KBM-7 (cell line): ENCODE measurements around the gene SUFU.

ENCODE experiments used
- DNase-seq: peaks from one replicate; pipeline ENCODE4 v3.0.0-alpha.2; 2015
- in situ Hi-C: fragments of 300-500 bp; cut with MboI; formaldehyde crosslinking; loops from 2 replicates; pipeline ENCODE4 v1.14.3; 2020; ENCODE audit warnings: low sequenced_read_pairs, low pct_unique_long_range_greater_than_20kb, mixed read lengths

The SUFU gene

DNA sequence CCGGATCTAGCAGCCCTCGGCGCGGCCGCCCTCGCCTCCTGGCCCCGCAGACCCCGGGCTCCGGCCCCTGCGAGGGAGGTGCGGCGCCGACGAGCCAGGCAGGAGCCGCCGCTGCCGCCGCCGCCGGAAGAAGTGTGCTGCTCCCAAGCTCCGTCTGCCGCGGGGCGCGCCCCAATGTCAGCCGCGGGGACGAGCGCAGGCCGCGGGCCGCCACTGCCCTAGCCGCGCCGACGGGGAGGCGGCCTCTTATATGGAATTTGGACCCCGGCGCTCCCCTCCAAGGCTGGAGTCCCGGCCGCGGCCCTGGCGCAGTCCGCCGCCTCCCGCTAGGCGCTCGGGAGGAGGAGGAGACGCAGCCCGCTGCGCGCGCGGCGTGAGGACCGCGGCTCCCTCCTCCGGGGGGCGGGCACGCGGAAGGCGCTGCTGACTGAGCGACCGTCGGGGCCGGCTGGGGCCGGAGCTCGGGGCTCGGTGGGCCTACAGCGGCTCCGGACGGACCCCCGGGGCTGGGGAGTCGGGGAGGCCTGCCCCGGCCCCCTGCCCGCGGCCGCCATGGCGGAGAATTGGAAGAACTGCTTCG, 140.4 kb downstream of the SUFU start, which contains the start of gene TRIM8:
Gene TRIM8, plus strand, starts transcription at position 414 of the 580 bp plus-strand sequence. Its CDS starts 139 bp downstream, at position 553.
- in situ Hi-C loops: no loop called here
- peak; percentile 49 for DNase-seq

DNA sequence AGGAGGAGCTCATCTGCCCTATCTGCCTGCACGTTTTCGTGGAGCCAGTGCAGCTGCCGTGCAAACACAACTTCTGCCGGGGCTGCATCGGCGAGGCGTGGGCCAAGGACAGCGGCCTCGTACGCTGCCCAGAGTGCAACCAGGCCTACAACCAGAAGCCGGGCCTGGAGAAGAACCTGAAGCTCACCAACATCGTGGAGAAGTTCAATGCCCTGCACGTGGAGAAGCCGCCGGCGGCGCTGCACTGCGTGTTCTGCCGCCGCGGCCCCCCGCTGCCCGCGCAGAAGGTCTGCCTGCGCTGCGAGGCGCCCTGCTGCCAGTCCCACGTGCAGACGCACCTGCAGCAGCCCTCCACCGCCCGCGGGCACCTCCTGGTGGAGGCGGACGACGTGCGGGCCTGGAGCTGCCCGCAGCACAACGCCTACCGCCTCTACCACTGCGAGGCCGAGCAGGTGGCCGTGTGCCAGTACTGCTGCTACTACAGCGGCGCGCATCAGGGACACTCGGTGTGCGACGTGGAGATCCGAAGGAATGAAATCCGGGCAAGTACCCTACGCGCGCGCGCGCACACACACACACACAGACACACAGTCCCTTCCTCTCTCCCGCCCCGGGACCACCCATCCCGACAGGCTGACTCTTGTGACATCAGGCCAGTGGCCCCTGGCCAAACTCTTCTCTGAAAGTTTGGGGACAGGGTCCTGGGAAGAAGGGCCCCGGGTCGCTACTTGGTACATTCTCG, 141.0 kb downstream of the SUFU start:
- DNase-seq: peak; percentile 82
- in situ Hi-C loops: no loop called here

DNA sequence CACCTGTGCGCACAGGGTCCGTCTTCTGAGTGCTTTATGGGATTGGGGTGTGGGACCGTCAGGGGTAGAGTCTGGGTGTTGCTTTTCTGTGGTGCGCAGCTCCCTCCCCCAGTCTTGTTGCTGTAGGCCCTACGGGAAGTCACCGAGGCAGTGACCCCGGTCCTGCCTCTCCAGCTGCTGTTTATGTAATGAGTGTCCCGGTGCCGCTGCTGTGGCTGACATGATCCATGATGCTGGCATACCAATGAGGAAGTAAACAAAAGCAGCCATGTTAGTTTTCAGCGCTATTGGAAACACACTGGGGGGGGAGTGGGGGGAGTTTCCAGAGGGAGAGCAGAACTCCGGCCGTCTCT, 141.6 kb downstream of the SUFU start:
- no peak for DNase-seq
- in situ Hi-C loops: no loop called here

DNA sequence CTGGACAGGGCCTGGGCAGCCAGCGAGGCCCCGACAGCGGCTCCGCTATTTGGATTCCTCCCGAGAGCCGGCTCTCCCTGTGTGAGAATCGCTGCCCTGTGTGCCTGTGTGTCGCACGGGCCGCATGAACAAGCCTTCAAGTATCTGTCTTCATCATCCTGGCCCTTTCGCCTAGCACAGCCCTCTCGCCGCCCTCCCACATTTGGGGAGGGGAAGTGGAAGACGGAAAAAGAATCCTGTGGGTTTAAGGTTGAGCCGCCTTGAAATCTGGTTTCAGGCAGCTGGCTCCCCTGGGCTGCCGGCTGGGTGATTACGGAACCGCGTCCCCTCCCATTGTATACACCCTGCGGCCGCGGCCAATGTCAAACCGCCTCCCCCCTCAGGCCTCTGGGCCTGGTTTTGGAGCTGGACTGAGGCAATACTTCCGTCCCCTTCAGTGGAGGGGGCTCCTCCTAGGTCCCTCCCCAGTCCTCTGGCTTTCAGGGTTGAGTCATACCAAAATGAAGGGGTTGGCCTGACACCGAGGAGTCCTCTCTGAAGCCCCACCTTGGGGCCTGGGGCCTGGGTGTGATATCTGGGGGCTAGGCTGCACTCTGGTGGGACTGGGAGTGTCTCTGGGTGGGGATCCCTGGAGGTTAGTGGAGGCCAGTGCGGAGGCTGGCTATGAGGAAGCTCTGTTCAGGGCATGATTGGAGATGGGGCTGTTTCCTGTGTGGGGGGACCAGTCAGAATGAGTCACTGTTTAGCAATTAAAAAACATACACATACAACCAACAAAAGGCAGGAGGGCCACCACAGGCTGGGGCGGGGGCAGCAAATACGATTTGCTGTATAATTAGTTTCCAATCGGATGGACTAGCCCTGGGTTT, 142.2 kb downstream of the SUFU start:
- in situ Hi-C loops: no loop called here
- DNase-seq: peak; percentile 97

DNA sequence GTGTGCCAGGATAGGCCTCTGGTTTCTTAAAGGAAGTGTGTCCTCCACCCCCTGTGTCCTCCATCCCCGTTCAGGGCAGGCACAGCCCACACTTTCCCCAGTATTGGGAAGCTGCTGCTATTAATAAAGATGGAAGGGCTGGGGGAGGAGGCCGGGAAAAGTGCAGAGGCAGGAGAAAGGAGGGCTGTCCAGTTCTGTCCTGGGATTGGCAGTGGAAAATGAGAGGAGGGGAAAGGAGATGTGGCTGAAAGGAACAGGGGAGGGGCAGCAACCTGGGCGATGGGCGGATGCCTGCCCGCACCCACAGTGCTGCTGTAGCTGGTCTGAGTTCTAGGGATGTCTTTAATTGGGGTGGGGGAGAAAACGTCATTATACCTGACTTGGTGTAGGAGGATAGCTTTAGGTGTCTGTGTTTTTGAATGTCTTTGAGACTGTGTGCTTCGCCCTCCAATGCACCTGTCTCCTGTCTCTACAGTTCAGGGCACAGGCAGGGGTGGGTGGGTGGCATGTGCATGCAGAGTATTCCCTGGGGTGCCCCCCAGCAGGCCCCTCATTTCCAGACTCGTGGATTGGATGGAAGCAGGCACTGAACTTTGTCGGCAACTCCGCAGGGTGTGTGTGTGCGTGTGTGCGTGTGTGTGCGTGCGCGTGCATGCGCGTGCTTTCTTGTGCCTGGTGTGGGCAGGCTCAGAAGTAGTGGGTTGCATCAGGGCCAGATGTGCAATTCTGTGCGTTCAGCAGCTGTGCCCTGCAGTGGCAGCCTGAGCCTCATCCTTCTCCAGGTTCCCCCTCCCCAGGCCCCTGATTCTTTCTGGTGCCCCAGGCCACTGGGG, 143.1 kb downstream of the SUFU start:
- in situ Hi-C loops: no loop called here
- no peak for DNase-seq

DNA sequence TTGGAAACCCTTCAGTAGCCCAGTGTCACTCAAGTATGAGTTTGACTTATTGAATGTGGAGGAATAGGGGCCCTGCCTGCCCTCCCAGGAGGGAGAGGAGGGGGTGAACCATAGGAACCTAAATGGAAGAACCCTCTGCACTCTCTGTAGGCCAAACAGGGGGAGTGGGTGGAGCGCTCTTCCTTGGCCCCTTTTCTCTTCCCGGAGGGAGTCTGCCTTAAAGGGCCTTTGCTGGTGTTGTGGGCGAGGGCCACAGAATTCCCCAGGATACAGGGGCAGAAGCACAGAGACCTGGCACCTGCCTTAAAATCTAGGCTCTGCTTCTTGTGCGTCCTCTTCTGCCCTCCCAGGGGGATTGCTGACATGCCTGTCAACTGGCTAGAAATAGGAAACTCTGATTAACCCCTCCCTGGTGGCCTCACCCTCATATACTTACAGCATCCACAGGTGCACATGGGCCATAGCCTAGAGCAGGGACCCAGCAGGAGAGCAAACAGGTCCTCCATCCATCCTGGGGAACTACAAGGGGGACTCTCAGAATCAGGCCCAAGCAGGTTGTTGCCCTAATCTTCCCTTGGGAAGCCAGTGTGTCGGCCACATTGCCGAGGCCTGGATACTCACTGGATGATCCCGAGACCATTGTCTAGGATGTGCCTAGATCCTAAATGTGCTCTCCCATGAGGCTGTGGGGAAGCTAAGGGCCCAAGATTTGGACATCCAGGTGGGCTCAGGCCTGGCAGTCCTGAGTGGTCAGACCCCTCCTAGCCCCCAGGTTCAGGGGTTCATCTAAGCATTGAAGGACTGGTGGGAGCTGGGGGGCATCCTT, 143.9 kb downstream of the SUFU start:
- in situ Hi-C loops: no loop called here
- no peak for DNase-seq

DNA sequence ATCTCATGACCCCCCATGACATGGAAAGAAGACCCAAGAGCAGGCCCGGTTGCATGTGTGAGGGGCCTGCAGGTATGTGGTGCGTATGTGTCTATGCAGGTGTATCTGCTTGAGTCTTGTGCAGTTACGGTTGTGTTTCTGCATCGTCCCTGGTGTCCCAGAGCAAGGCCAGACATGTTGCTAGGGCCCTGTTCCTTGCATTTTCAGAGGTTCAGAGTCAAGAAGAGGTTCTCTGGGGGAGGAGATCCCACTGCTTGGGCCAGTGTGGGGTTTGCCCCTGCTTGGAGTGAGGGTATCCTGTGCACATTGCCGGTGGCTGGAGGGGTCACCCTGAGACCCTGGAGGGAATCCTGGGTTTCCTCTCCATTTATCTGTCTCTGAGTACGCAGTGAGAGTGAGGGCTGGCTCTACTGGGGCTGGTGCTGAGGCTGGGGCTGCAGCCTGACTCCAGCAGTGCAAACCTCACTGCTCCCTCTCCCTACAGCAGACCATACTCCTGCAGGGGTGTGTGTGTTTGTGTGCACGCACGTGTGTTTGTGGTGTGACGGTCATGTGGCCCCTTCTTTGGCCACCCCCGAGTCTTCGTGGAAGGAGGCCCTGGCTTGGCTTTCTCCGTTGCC, 144.6 kb downstream of the SUFU start:
- DNase-seq: no peak
- in situ Hi-C loops: no loop called here

DNA sequence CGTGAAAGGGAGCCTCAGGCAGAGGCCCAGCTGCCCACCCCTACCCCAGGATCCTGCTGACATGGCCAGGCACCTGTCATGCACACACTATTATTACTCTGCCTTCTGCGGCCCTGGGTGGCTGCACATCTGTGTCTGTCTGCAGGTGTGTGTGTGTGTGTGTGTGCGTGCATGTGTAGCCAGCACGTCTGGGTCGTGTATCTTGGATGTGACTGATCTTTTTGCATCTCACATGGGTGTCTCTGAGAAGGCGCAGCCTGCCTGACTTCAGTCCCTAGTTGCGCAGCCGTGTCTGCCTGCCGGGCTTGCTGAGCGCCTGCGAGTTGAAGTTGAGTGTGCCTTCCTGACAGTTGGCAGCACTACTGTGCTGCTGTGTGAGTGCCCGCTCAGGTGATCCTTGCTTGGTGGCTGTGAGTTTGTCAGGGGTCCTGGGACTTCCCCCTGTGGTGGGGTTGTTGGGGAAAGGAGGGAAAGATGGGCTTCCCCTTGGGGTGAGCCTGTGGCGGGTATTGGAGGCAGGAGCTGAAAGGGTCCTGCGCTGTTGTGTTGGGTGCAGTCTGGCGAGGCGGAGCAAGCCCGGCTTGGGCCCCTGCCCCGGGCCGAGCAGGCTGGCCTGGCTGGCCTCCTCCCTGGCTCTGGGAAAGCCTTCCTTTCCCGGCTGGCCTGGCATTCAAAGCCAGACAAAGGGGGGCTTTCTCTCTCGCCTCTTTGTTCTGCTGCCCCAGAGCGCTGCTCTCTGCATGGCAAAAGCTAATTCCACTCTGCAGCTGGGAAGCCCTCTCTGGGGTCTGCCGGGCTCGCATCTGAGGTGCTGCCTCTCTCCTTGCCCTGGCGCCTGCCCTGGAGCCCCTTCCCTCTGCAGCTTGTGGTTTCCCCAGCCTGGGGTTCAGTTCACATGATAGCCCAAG, 145.4 kb downstream of the SUFU start:
- in situ Hi-C loops: no loop called here
- no peak for DNase-seq

DNA sequence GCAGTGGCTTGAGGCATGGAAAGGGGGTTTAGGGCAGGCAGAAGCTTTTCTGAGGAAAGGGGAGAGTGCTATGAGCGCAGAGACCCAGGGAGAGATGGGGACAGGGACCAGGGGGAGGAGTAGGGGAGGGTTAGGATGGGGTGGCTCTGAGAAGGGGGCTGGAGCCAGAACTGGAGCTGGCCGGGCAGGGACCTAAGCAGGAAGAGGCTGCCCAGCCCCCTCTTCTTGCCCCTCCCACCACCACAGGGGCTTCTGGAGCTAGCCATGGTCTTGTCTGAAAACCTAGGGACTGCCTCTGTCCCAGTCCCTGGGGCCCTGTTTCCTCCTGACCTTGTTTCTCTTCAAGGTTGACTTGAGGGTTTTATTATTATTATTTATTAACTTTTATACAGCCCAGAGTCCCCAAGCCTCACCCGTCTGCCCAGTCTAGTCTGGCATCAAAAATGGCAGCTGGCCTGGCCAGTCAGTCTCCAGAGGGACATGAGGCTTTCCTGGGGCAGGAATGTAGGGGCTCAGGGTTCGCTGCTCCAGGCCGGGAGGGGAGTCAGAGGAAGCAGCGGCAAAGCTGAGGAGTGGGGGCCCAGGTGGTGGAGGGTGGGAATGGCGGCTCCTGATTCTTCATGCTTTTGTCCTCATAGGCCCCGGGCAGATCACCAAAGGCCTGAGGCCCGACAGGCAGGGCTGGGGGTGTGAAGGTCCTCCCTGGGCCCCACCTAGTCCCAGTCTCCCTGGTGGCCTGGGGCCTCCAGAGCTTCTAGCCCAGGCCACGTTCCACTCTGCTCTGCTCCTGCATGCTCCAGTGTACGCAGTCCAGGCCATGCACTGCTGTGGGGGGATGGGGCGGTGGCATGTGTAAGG, 146.3 kb downstream of the SUFU start:
- no peak for DNase-seq
- in situ Hi-C loops: no loop called here

DNA sequence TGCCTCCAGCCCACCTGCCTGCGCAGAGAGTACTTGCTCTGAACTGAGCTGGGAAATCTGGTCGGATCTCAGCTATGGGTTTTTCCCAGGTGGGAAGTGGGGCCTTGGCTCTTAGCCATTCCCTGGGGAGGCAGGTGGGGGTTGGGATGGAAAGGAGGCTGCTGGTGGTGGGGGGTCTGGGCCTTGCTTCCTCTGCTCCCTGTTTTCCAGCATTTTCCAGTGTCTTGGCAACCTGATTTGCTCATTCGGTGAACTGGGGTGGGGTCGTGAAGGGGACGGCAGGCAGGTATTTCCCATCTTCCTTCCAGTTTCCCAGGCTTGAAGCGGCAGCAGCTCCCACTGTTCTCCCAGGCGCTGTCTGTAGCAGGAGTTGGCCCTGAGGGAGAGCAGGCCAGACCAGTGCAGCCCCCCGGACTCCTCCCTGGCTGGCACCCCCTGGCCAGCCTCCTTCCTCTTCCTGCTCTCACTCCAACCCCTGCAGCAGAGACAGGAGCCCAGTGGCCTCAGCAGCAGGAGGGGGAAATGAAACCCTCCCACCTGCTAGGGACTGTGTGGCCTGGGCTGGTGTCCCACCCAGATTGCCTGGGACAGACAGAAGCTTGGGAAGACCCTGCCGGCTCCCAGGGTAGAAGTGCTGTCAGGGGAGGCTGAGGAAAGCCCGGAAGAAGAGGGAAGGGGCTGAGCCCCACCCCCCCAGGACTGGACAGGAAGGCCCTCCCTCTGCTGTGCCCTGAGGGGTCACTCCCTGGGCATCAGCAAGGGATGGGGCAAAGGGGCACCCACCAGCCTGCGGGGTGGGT, 147.1 kb downstream of the SUFU start:
- DNase-seq: no peak
- in situ Hi-C loops: no loop called here

DNA sequence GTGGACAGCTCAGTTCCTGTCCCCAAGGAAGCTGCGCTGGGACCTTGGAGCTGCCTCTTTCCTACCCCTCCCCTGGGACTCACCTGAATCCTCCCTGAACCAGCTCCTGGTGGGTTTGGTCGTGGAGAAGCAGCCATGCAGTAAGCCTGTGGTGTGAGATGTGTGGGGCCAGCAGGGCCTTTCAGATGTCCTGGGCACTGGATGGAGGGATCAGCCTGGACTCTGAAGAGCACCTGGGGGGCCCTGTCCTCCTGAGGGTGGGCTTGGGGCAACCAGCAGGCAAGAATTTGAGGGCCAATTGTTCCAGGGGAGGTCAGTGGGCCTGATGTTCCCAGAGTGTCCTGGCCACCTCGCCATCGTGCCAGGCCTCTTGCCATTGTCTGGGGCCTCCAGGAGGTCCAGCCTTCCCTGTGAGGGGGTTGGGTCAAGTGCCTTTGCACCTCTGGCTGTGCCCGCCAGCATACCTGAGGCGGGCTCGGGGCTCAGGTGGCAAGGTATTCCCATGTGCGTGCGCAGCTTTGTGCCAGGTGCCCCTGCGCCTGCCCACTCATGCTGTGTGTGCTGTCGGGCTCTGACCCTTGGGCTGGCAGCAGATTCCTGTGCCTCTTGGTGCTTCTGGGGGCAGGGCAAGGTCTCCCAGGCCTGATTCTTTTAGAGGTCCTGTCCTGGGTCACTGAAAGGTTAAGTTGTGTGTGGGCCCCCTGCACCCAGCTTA, 147.8 kb downstream of the SUFU start:
- in situ Hi-C loops: no loop called here
- no peak for DNase-seq

DNA sequence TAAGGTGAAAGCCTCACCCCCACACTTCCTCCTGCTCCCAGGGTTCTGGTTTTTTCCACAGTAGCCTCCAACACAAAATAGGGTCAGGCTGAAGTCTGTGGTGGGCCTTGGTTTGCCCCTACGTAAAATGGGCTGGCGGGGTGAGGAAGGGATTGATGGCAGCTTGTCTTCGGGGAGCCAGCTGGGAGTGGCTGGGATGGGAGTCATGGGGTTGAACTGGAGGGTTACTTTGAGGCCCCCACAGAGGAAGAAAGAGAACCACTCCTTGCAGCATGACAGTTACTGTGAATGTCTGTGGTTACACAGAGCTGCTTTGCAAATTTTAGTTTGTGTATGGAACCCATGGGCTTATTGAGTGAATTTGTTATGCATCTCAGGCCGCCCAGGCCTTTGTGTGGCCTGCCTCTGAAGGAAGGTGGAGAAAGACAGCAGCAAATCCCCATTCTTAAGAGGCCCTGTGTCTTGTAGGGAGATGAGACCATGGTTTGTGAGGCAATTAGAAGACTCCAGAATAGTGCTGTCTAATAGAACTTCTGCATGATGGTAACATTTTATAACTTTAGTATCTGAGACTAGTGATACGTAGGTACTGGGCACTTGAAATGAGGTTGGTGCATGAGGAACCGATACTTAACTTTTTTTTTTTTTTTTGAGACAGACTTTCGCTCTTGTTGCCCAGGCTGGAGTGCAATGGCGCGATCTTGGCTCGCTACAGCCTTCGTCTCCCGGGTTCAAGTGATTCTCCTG, 148.6 kb downstream of the SUFU start:
- no peak for DNase-seq
- in situ Hi-C loops: no loop called here

DNA sequence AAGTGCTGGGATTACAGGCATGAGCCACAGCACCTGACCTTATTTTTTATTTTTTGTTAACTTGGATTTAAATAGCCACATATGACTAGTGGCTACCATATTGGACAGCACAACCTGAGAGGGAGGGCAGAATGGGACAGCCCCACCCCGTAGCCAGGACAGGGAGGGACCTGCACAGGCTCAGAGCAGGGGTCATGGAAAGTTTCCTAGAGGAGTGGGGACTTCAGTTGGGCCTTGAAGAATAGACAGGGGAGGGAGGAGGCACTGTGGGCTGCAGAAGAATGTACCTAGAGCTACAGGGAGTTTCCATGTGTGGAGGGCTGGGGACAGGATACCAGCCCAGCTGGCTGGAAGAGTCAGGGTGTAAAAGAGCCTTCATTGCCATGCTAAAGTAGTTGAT, 149.3 kb downstream of the SUFU start:
- no peak for DNase-seq
- in situ Hi-C loops: no loop called here

DNA sequence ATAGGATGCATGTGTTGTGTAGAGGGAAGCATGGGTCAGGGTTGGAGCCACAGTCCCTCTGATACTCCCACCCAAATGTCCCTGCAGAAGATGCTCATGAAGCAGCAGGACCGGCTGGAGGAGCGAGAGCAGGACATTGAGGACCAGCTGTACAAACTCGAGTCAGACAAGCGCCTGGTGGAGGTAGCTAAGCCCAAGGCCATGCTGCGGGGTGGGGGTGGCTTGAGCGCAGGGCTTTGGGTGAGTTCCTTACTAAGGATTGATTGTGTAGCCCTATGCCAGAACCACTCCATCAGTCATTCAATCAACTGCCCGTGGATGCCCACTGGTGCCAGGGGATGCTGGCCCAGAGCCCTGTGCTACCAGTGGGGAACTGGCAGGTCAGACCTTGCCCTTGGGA, 150.8 kb downstream of the SUFU start:
- DNase-seq: no peak
- in situ Hi-C loops: no loop called here
